ENCODE data around the gene MRPL41. TPM values are rescaled to one million over a fixed set of nuclear protein-coding genes. Genes with fewer than 3 reads are reported as not detected.

MRPL41 gene
- total and polyA plus RNA-seq, 2 of the 13 experiments (the other 11 are each of a cell fraction or from before 2014, with no cell fraction given) = 20.9 to 54.0 TPM

DNA sequence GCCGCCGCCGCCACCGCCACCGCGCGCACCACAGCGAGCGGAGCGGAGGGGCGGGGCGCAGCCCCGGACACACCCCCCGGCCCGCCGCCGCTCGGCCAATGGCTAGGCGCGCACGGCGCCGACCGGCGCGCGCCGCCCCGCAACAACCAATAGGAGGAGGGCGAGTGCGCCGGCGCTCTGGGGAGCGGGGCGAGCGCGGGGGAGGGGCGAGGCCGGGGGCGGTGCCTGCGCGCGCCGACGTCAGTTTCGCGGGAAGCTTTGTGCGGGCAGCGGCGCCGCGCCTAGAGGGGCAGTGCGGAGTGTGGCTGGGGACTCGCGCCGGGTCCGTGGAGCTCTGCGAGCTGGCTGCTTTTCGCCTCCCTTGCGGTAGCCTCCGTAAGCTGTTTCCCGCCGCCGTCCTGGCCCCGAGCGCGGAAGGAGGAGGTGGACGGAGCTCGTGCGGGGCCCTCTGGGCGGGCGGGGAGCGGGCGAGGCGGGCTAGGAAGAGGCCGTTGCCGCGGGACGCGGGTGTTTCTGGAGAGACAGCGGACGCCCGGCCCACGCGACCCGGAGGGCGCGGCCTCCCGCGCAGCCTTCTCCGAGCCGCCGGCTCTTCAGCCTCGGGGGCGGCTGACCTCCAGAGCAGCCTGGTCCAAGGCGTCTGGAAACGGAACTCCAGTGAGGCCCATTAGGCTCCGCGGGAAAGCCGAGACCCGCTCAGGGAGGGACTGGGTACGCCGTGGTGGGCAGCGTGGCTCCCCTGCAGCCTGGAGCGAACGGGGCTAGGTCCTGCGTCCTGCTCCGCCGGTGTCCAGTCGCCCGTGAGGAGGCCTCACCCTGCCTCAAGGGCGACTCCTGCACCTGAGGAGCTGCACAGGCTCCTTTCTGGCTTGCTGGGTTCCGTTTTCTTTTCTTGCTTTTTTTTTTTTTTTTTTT, 39.0 kb downstream of the MRPL41 start, which contains the start of gene ZMYND19 (continued):
- TF ChIP-seq ZNF737 (CRISPR knock-in tag; IDR thresholded peaks at IDR 0.05; ENCODE audit: borderline replicate concordance) (no peak), DMAP1 (CRISPR knock-in tag; IDR thresholded peaks at IDR 0.05) (0 out of 2 replicates have a peak, but pooled peaks have one; percentile 27), TCF7L2 (IDR thresholded peaks at IDR 0.05; ENCODE audit: low read depth, low read length) (no peak), ELF3 (CRISPR knock-in tag; IDR thresholded peaks at IDR 0.05) (no peak), KLF9 (CRISPR knock-in tag; IDR thresholded peaks at IDR 0.05; ENCODE audit: low read depth) (no peak), CEBPG (CRISPR knock-in tag; IDR thresholded peaks at IDR 0.05) (no peak), SRSF1 (optimal IDR thresholded peaks at IDR 0.05; ENCODE audit: low read depth, low read length) (no peak), YEATS4 (CRISPR knock-in tag; IDR thresholded peaks at IDR 0.05; ENCODE audit: borderline replicate concordance) (no peak), PITX1 (CRISPR knock-in tag; IDR thresholded peaks at IDR 0.05) (no peak), ZNF24 (IDR thresholded peaks at IDR 0.05) (no peak), NR2F2 (IDR thresholded peaks at IDR 0.05; ENCODE audit: borderline replicate concordance, low read depth) (no peak), ZNF773 (CRISPR knock-in tag; IDR thresholded peaks at IDR 0.05; ENCODE audit: borderline replicate concordance) (no peak), TP53 (CRISPR knock-in tag; conservative IDR thresholded peaks at IDR 0.05) (no peak), ZNF121 (CRISPR knock-in tag; IDR thresholded peaks at IDR 0.05) (no peak)
- TF ChIP-seq, protein P1, sequence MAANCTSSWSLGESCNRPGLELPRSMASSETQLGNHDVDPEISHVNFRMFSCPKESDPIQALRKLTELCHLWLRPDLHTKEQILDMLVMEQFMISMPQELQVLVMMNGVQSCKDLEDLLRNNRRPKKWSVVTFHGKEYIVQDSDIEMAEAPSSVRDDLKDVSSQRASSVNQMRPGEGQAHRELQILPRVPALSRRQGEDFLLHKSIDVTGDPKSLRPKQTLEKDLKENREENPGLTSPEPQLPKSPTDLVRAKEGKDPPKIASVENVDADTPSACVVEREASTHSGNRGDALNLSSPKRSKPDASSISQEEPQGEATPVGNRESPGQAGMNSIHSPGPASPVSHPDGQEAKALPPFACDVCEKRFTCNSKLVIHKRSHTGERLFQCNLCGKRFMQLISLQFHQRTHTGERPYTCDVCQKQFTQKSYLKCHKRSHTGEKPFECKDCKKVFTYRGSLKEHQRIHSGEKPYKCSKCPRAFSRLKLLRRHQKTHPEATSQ (CRISPR knock-in tag; IDR thresholded peaks at IDR 0.05; ENCODE audit: borderline replicate concordance) = no peak
- TF ChIP-seq, protein P2, sequence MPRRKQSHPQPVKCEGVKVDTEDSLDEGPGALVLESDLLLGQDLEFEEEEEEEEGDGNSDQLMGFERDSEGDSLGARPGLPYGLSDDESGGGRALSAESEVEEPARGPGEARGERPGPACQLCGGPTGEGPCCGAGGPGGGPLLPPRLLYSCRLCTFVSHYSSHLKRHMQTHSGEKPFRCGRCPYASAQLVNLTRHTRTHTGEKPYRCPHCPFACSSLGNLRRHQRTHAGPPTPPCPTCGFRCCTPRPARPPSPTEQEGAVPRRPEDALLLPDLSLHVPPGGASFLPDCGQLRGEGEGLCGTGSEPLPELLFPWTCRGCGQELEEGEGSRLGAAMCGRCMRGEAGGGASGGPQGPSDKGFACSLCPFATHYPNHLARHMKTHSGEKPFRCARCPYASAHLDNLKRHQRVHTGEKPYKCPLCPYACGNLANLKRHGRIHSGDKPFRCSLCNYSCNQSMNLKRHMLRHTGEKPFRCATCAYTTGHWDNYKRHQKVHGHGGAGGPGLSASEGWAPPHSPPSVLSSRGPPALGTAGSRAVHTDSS (CRISPR knock-in tag; conservative IDR thresholded peaks at IDR 0.05) = no peak
- TF ChIP-seq, protein P3, sequence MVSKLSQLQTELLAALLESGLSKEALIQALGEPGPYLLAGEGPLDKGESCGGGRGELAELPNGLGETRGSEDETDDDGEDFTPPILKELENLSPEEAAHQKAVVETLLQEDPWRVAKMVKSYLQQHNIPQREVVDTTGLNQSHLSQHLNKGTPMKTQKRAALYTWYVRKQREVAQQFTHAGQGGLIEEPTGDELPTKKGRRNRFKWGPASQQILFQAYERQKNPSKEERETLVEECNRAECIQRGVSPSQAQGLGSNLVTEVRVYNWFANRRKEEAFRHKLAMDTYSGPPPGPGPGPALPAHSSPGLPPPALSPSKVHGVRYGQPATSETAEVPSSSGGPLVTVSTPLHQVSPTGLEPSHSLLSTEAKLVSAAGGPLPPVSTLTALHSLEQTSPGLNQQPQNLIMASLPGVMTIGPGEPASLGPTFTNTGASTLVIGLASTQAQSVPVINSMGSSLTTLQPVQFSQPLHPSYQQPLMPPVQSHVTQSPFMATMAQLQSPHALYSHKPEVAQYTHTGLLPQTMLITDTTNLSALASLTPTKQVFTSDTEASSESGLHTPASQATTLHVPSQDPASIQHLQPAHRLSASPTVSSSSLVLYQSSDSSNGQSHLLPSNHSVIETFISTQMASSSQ (IDR thresholded peaks at IDR 0.05; ENCODE audit: low read depth) = no peak
- TF ChIP-seq, protein P3 (CRISPR knock-in tag; IDR thresholded peaks at IDR 0.05; ENCODE audit: borderline replicate concordance) = no peak
- TF ChIP-seq, protein P4, sequence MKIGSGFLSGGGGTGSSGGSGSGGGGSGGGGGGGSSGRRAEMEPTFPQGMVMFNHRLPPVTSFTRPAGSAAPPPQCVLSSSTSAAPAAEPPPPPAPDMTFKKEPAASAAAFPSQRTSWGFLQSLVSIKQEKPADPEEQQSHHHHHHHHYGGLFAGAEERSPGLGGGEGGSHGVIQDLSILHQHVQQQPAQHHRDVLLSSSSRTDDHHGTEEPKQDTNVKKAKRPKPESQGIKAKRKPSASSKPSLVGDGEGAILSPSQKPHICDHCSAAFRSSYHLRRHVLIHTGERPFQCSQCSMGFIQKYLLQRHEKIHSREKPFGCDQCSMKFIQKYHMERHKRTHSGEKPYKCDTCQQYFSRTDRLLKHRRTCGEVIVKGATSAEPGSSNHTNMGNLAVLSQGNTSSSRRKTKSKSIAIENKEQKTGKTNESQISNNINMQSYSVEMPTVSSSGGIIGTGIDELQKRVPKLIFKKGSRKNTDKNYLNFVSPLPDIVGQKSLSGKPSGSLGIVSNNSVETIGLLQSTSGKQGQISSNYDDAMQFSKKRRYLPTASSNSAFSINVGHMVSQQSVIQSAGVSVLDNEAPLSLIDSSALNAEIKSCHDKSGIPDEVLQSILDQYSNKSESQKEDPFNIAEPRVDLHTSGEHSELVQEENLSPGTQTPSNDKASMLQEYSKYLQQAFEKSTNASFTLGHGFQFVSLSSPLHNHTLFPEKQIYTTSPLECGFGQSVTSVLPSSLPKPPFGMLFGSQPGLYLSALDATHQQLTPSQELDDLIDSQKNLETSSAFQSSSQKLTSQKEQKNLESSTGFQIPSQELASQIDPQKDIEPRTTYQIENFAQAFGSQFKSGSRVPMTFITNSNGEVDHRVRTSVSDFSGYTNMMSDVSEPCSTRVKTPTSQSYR (CRISPR knock-in tag; IDR thresholded peaks at IDR 0.05; ENCODE audit: borderline replicate concordance) = peak; percentile 70; the same call in 1 of the 2 replicates
- TF ChIP-seq, protein P5, sequence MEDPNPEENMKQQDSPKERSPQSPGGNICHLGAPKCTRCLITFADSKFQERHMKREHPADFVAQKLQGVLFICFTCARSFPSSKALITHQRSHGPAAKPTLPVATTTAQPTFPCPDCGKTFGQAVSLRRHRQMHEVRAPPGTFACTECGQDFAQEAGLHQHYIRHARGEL (CRISPR knock-in tag; IDR thresholded peaks at IDR 0.05) = no peak

Measured in HepG2 (cell line).